22Rv1 (cell line): ENCODE results near the gene SFMBT1.

ENCODE experiments used
- CTCF ChIP-seq: fragments of 450-650 bp; IDR thresholded peaks from 2 replicates; pipeline ENCODE4 v1.5.1; 2017; ENCODE audit warnings: mild to moderate bottlenecking
- ZFX ChIP-seq: fragments of 450-650 bp; IDR thresholded peaks from 2 replicates; pipeline ENCODE4 v1.6.1; 2017; ENCODE audit warnings: antibody characterized with exemption, borderline replicate concordance

- TF ChIP-seq CTCF: no peak
- no peak for TF ChIP-seq ZFX
Measured at GRCh38 chr3:53074366-53074696, 28.5 kb upstream of the SFMBT1 start.
